Measurements from ENCODE around the gene SFMBT1. TPM values are rescaled to one million over a fixed set of nuclear protein-coding genes. Genes with fewer than 3 reads are reported as not detected.

The SFMBT1 gene, protein sequence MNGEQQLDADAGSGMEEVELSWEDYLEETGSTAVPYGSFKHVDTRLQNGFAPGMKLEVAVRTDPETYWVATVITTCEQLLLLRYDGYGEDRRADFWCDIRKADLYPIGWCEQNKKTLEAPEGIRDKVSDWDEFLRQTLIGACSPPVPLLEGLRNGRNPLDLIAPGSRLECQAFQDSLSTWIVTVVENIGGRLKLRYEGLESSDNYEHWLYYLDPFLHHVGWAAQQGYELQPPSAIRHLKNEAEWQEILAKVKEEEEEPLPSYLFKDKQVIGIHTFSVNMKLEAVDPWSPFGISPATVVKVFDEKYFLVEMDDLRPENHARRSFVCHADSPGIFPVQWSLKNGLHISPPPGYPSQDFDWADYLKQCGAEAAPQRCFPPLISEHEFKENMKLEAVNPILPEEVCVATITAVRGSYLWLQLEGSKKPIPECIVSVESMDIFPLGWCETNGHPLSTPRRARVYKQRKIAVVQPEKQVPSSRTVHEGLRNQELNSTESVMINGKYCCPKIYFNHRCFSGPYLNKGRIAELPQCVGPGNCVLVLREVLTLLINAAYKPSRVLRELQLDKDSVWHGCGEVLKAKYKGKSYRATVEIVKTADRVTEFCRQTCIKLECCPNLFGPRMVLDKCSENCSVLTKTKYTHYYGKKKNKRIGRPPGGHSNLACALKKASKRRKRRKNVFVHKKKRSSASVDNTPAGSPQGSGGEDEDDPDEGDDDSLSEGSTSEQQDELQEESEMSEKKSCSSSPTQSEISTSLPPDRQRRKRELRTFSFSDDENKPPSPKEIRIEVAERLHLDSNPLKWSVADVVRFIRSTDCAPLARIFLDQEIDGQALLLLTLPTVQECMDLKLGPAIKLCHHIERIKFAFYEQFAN
- total RNA-seq (2014; rRNA removed; shearing (Covaris generic)) = 19.0 and 24.0 TPM in 2 replicates
- 4.9 and 5.3 TPM in 2 replicates for polyA plus RNA-seq (2016; fragmentation: Nextera tagmentation; extraction: Ambion mirVana)
- long read RNA-seq, partial matches to known transcripts = 1 of 5 reads
- long read RNA-seq, other reads (novel, unspliced or antisense) = 4 of 5 reads

DNA sequence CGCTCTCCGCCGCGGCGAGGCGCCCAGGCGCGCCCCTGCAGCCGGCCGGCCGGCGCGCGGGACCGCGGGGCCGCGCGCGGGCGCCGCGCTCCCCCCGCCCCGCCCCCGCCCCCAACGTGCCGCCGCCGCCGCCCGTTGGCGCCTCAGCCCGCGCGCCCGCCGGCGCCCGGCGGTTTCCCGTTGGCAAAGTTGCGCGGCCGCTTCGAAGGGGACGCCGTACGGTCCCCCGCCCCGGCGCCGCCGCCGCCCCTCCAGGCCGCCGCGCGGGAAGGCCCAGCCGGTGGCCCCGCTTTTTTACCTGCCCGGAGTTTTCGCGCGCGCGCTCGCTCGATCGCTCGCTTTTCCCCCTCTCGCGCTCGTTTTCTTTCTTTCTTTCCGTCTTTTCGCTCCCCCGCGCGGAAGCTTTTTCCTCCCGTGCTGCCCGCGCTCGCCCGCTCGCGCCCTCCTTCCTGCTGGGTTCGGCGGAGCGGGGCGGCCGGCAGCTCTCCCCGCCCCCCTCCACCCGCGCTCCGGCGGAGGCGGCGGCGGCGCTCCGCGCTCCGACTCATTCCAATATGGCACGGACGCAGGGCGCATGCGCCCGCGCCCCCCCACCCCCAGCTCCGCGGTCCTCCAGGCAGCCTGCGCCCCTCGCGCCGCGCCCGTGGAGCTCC, at the start of gene SFMBT1:
SFMBT1 (minus strand) TSS at position 556 of the 653 bp plus-strand sequence. CDS start 76,945 bp downstream, outside the sequence.
- DNase-seq (ENCODE audit: low spot score) (peak; percentile 54), ATAC-seq (peak; percentile 9; the same call in 2 of the 3 replicates)
- H3K36me3 Mint-ChIP-seq (ENCODE audit: low read depth) = peaks cover 2% of the 10 kb centered on the region; the same call in 1 of the 3 replicates
- peak within 1 kb of the TSS; percentile 84 for H3K4me2 ChIP-seq
- H3K4me3 ChIP-seq = peak within 1 kb of the TSS; percentile 85
- peaks cover 31% of the 10 kb centered on the region for H3K4me1 Mint-ChIP-seq
- peaks cover 28% of the 10 kb centered on the region for H3K27me3 Mint-ChIP-seq (ENCODE audit: insufficient read depth, low read depth, poor library complexity)
- TF ChIP-seq, protein P1, sequence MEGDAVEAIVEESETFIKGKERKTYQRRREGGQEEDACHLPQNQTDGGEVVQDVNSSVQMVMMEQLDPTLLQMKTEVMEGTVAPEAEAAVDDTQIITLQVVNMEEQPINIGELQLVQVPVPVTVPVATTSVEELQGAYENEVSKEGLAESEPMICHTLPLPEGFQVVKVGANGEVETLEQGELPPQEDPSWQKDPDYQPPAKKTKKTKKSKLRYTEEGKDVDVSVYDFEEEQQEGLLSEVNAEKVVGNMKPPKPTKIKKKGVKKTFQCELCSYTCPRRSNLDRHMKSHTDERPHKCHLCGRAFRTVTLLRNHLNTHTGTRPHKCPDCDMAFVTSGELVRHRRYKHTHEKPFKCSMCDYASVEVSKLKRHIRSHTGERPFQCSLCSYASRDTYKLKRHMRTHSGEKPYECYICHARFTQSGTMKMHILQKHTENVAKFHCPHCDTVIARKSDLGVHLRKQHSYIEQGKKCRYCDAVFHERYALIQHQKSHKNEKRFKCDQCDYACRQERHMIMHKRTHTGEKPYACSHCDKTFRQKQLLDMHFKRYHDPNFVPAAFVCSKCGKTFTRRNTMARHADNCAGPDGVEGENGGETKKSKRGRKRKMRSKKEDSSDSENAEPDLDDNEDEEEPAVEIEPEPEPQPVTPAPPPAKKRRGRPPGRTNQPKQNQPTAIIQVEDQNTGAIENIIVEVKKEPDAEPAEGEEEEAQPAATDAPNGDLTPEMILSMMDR (conservative IDR thresholded peaks at IDR 0.05; ENCODE audit: low read depth in 2 of 2) = no peak
- TF ChIP-seq EZH2 (IDR thresholded peaks at IDR 0.05; ENCODE audit: low read depth, unreplicated experiment) (no peak), STAT1 (IDR thresholded peaks at IDR 0.05; ENCODE audit: unreplicated experiment) (no peak), EZH2phosphoT487 (IDR thresholded peaks at IDR 0.05; ENCODE audit: unreplicated experiment) (no peak), JUNB (IDR thresholded peaks at IDR 0.05; ENCODE audit: unreplicated experiment) (no peak), CREB1 (CRISPR knock-in tag; IDR thresholded peaks at IDR 0.05; ENCODE audit: low read depth) (no peak)
- TF ChIP-seq, protein P2, sequence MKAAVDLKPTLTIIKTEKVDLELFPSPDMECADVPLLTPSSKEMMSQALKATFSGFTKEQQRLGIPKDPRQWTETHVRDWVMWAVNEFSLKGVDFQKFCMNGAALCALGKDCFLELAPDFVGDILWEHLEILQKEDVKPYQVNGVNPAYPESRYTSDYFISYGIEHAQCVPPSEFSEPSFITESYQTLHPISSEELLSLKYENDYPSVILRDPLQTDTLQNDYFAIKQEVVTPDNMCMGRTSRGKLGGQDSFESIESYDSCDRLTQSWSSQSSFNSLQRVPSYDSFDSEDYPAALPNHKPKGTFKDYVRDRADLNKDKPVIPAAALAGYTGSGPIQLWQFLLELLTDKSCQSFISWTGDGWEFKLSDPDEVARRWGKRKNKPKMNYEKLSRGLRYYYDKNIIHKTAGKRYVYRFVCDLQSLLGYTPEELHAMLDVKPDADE (IDR thresholded peaks at IDR 0.05) = no peak
- H3K4me1 ChIP-seq (ENCODE audit: insufficient read depth) = peaks cover 23% of the 10 kb centered on the region
- H3K9me2 ChIP-seq (ENCODE audit: insufficient read depth) = no peaks in the 10 kb centered on the region
- no peak within 1 kb of the TSS for H3K27ac Mint-ChIP-seq
- H3K9me3 Mint-ChIP-seq = no peaks in the 10 kb centered on the region; the same call in 2 of the 3 replicates
- peak within 1 kb of the TSS; percentile 96 for H2AFZ ChIP-seq
- H3F3A ChIP-seq (replicated peaks; ENCODE audit: low read depth) = peaks cover 24% of the 10 kb centered on the region
- H3K27ac ChIP-seq (ENCODE audit: low read depth) = no peak within 1 kb of the TSS
- peaks cover 9% of the 10 kb centered on the region; the same call in 1 of the 2 replicates for H4K20me1 ChIP-seq (replicated peaks; ENCODE audit: insufficient read depth)
- no peaks in the 10 kb centered on the region for H3K36me3 ChIP-seq (ENCODE audit: insufficient read depth)
- peaks cover 39% of the 10 kb centered on the region for H3K27me3 ChIP-seq (ENCODE audit: insufficient read depth)
- H3K79me2 ChIP-seq (replicated peaks; ENCODE audit: insufficient read depth) = peaks cover 32% of the 10 kb centered on the region
- H3K4me3 Mint-ChIP-seq = peak within 1 kb of the TSS; percentile 85

DNA sequence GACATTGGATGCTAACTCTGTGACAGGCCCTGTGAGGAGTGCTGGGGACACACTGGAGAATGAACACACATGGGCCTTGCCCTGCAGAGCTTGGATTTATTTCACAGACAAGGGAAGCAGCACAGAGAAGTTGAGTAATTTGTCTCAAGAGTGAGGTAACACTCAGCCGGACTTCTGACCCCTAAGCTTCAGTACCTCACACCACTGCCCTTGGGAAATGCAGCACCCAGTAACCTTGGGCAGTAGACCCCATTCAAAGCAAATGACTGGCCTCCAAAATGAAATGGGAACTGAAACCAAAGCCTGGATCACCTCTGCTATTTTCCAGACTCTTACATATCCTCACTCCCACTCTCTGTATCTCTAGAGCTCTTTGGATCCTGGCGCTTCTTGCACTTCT, 47.1 kb upstream of the SFMBT1 start:
- H3K36me3 ChIP-seq (ENCODE audit: insufficient read depth) = no peaks in the 10 kb centered on the region
- no peaks in the 10 kb centered on the region for H3K9me3 Mint-ChIP-seq
- TF ChIP-seq EZH2phosphoT487 (IDR thresholded peaks at IDR 0.05; ENCODE audit: unreplicated experiment) = no peak
- no peak for TF ChIP-seq ZNF331 (CRISPR knock-in tag; IDR thresholded peaks at IDR 0.05; ENCODE audit: low read depth)
- TF ChIP-seq STAT1 (IDR thresholded peaks at IDR 0.05; ENCODE audit: unreplicated experiment) = no peak
- TF ChIP-seq NANOG (IDR thresholded peaks at IDR 0.05; ENCODE audit: borderline replicate concordance) = no peak
- TF ChIP-seq, protein P1 (conservative IDR thresholded peaks at IDR 0.05; ENCODE audit: low read depth in 2 of 2) = no peak
- no peak for TF ChIP-seq ZNF114 (CRISPR knock-in tag; IDR thresholded peaks at IDR 0.05)
- TF ChIP-seq CREB1 (CRISPR knock-in tag; IDR thresholded peaks at IDR 0.05; ENCODE audit: low read depth) = no peak
- TF ChIP-seq, protein P2 (IDR thresholded peaks at IDR 0.05) = no peak

More for the DNA sequence above, 47.1 kb upstream of the SFMBT1 start:
- Histone ChIP-seq H3K9me2 (ENCODE audit: insufficient read depth) (no peaks in the 10 kb centered on the region), H4K20me1 (replicated peaks; ENCODE audit: insufficient read depth) (no peaks in the 10 kb centered on the region; the same call in 1 of the 2 replicates), H2AFZ (no peak overlapping the region), H3K79me2 (replicated peaks; ENCODE audit: insufficient read depth) (no peaks in the 10 kb centered on the region), H3K4me1 (ENCODE audit: insufficient read depth) (no peaks in the 10 kb centered on the region), H3K4me3 (no peak overlapping the region), H3K27ac (ENCODE audit: low read depth) (no peak overlapping the region), H3K27me3 (ENCODE audit: insufficient read depth) (no peaks in the 10 kb centered on the region), H3F3A (replicated peaks; ENCODE audit: low read depth) (no peaks in the 10 kb centered on the region), H3K4me2 (no peak overlapping the region)
- Mint-ChIP-seq H3K4me3 (no peak overlapping the region), H3K36me3 (ENCODE audit: low read depth) (no peaks in the 10 kb centered on the region; the same call in 2 of the 3 replicates), H3K27ac (no peak overlapping the region), H3K27me3 (ENCODE audit: insufficient read depth, low read depth, poor library complexity) (peaks cover 4% of the 10 kb centered on the region), H3K4me1 (0 out of 3 replicates have a peak, but pooled peaks cover 2% of the 10 kb centered on the region)
- no peak for DNase-seq (ENCODE audit: low spot score)
- no peak for ATAC-seq

Data from GM23338 (cell line).